DMS153 (cell line): ENCODE data around the gene ZNF609.

Experiments used
- DNase-seq: peaks from one replicate; lab custom pipeline; 2025; lab: John Stamatoyannopoulos, UW

Gene ZNF609

GRCh38 chr15:64502151-64502550 is 41.8 kb downstream of the ZNF609 start:
- DNase-seq, result no peak

GRCh38 chr15:64502551-64502950 is 42.2 kb downstream of the ZNF609 start:
- DNase-seq, result no peak

GRCh38 chr15:64503197-64503596 is 42.8 kb downstream of the ZNF609 start:
- peak; percentile 16 for DNase-seq

GRCh38 chr15:64503640-64504039 is 43.3 kb downstream of the ZNF609 start:
- DNase-seq, result no peak

- peak; percentile 49 for DNase-seq
Observed at GRCh38 chr15:64507293-64507802, 47.0 kb downstream of the ZNF609 start.

GRCh38 chr15:64507845-64508244 is 47.5 kb downstream of the ZNF609 start:
- DNase-seq, result no peak

GRCh38 chr15:64513823-64514222 is 53.4 kb downstream of the ZNF609 start:
- DNase-seq, result no peak

GRCh38 chr15:64515196-64515595 is 54.8 kb downstream of the ZNF609 start:
- DNase-seq, result no peak

GRCh38 chr15:64515825-64516224 is 55.4 kb downstream of the ZNF609 start:
- DNase-seq, result no peak

- DNase-seq, result no peak
Observed at GRCh38 chr15:64519897-64520296, 59.5 kb downstream of the ZNF609 start.

- DNase-seq, result no peak
Observed at GRCh38 chr15:64521201-64521600, 60.8 kb downstream of the ZNF609 start.

- no peak for DNase-seq
Observed at GRCh38 chr15:64521726-64522164, 61.4 kb downstream of the ZNF609 start.

- no peak for DNase-seq
Observed at GRCh38 chr15:64522226-64522823, 61.9 kb downstream of the ZNF609 start.

- DNase-seq, result no peak
Observed at GRCh38 chr15:64523240-64523639, 62.9 kb downstream of the ZNF609 start.

- no peak for DNase-seq
Observed at GRCh38 chr15:64524778-64525177, 64.4 kb downstream of the ZNF609 start.

- DNase-seq, result no peak
Observed at GRCh38 chr15:64525828-64526530, 65.6 kb downstream of the ZNF609 start.

- DNase-seq, result no peak
Observed at GRCh38 chr15:64527263-64527984, 67.0 kb downstream of the ZNF609 start.

- no peak for DNase-seq
Observed at GRCh38 chr15:64528871-64529270, 68.5 kb downstream of the ZNF609 start.

GRCh38 chr15:64530472-64530871 is 70.1 kb downstream of the ZNF609 start:
- DNase-seq, result no peak

GRCh38 chr15:64530918-64531317 is 70.5 kb downstream of the ZNF609 start:
- no peak for DNase-seq

- DNase-seq, result no peak
Observed at GRCh38 chr15:64532521-64533315, 72.3 kb downstream of the ZNF609 start.
